Ishikawa (cell line): ENCODE results near the gene PRPS1.

Experiments used
- CEBPB ChIP-seq: IDR thresholded peaks from 2 replicates; pipeline ENCODE4 v1.6.1; 2012
- CREB1 ChIP-seq: IDR thresholded peaks from 2 replicates; pipeline ENCODE4 v1.6.1; 2012; ENCODE audit warnings: low read depth
- EGR1 ChIP-seq: IDR thresholded peaks from 2 replicates; pipeline ENCODE4 v1.6.1; 2012
- EP300 ChIP-seq: IDR thresholded peaks from 2 replicates; pipeline ENCODE4 v1.6.1; 2012; ENCODE audit warnings: borderline replicate concordance
- FOXM1 ChIP-seq: IDR thresholded peaks from 2 replicates; pipeline ENCODE4 v1.6.1; 2012; ENCODE audit warnings: low read depth, borderline replicate concordance
- NFIC ChIP-seq: IDR thresholded peaks from 2 replicates; pipeline ENCODE4 v1.6.1; 2012
- RAD21 ChIP-seq: IDR thresholded peaks from 2 replicates; pipeline ENCODE4 v1.6.1; 2012; ENCODE audit warnings: low read depth
- TAF1 ChIP-seq: IDR thresholded peaks from 2 replicates; pipeline ENCODE4 v1.6.1; 2012; ENCODE audit warnings: low read depth, mild to moderate bottlenecking
- TCF12 ChIP-seq: IDR thresholded peaks from 2 replicates; pipeline ENCODE4 v1.6.1; 2012; ENCODE audit warnings: low read depth
- TEAD4 ChIP-seq: IDR thresholded peaks from 2 replicates; pipeline ENCODE4 v1.6.1; 2012
- USF1 ChIP-seq: IDR thresholded peaks from 2 replicates; pipeline ENCODE4 v1.6.1; 2012
- YY1 ChIP-seq: IDR thresholded peaks from 2 replicates; pipeline ENCODE4 v1.6.1; 2012; ENCODE audit warnings: low read depth
- ZBTB7A ChIP-seq: IDR thresholded peaks from 2 replicates; pipeline ENCODE4 v1.6.1; 2012; ENCODE audit warnings: low read depth
- TF ChIP-seq, protein P1 (sequence below): IDR thresholded peaks from 2 replicates; pipeline ENCODE4 v1.6.1; 2012
- TF ChIP-seq, protein P2 (sequence below): IDR thresholded peaks from 2 replicates; pipeline ENCODE4 v1.6.1; 2012; ENCODE audit warnings: low read depth, mild to moderate bottlenecking

The PRPS1 gene

DNA sequence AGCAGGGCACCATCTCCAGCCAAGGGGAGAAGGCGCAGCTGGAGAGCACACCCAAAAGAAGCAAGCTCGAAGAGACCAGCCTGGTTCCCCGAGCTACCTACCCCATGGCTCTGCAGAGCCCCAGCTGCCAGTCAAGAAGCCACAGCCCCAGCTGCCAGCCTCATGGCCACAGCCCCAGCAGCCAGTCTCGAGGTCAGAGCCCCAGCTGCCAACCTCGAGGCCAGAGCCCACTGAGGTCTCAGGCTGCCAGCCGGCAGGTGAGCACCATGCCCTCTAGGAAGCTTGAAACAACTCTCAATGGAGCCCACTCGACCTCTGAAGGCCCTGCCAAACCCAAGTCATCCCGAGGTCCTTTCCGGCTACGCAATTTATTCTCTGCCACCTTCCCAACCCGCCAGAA is 27.0 kb upstream of the PRPS1 start:
- no peak for TF ChIP-seq TEAD4
- no peak for TF ChIP-seq EP300
- no peak for TF ChIP-seq RAD21
- no peak for TF ChIP-seq EGR1
- TF ChIP-seq, protein P1, sequence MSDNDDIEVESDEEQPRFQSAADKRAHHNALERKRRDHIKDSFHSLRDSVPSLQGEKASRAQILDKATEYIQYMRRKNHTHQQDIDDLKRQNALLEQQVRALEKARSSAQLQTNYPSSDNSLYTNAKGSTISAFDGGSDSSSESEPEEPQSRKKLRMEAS = no peak
- no peak for TF ChIP-seq CREB1
- no peak for TF ChIP-seq USF1
- TF ChIP-seq TCF12 = no peak
- no peak for TF ChIP-seq NFIC
- TF ChIP-seq TAF1 = no peak
- TF ChIP-seq ZBTB7A = no peak
- TF ChIP-seq YY1 = no peak
- no peak for TF ChIP-seq FOXM1
- TF ChIP-seq, protein P2, sequence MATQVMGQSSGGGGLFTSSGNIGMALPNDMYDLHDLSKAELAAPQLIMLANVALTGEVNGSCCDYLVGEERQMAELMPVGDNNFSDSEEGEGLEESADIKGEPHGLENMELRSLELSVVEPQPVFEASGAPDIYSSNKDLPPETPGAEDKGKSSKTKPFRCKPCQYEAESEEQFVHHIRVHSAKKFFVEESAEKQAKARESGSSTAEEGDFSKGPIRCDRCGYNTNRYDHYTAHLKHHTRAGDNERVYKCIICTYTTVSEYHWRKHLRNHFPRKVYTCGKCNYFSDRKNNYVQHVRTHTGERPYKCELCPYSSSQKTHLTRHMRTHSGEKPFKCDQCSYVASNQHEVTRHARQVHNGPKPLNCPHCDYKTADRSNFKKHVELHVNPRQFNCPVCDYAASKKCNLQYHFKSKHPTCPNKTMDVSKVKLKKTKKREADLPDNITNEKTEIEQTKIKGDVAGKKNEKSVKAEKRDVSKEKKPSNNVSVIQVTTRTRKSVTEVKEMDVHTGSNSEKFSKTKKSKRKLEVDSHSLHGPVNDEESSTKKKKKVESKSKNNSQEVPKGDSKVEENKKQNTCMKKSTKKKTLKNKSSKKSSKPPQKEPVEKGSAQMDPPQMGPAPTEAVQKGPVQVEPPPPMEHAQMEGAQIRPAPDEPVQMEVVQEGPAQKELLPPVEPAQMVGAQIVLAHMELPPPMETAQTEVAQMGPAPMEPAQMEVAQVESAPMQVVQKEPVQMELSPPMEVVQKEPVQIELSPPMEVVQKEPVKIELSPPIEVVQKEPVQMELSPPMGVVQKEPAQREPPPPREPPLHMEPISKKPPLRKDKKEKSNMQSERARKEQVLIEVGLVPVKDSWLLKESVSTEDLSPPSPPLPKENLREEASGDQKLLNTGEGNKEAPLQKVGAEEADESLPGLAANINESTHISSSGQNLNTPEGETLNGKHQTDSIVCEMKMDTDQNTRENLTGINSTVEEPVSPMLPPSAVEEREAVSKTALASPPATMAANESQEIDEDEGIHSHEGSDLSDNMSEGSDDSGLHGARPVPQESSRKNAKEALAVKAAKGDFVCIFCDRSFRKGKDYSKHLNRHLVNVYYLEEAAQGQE = no peak
- TF ChIP-seq CEBPB = no peak

DNA sequence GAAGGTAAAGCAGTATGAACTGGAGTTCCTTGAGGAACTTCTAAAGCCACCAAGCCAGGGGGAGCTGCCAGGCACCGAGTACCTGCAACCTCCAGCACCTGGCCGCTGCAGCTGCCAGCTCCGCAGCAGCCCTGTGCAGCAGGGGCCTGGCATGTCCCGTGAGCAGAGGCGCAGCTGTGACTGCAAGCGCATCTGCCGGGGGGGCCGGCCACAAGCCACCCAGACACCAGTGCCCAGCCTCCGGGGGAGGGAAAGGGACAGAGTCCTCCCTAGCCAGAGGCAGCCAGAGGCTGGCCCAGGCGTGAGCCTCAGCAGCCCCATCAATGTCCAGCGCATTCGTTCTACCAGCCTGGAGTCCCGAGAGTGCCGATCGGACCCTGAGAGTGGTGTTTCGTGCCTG is 26.6 kb upstream of the PRPS1 start:
- TF ChIP-seq, protein P2 = no peak
- TF ChIP-seq CREB1 = no peak

GRCh38 chrX:107602694-107603239 is 25.5 kb upstream of the PRPS1 start:
- no peak for TF ChIP-seq TAF1
- TF ChIP-seq NFIC = no peak
- no peak for TF ChIP-seq EGR1
- no peak for TF ChIP-seq YY1
- TF ChIP-seq CREB1 = no peak
- no peak for TF ChIP-seq ZBTB7A
- no peak for TF ChIP-seq TEAD4
- TF ChIP-seq CEBPB = no peak
- no peak for TF ChIP-seq EP300
- TF ChIP-seq, protein P2 = no peak
- TF ChIP-seq, protein P1 = no peak

GRCh38 chrX:107603429-107604159 is 24.7 kb upstream of the PRPS1 start:
- TF ChIP-seq ZBTB7A = no peak
- no peak for TF ChIP-seq CEBPB
- TF ChIP-seq, protein P2 = no peak
- TF ChIP-seq CREB1 = no peak
- no peak for TF ChIP-seq NFIC
- no peak for TF ChIP-seq YY1
